Measurements from ENCODE around the gene UTY.
A peak's percentile ranks its signal among the peaks of the same experiment; 100 is the strongest.

Gene UTY

GRCh38 chrY:13415556-13415955 is 64.3 kb downstream of the UTY start:
- DNase-seq (ENCODE audit: low read depth in 2 of 2), result no peak

DNA sequence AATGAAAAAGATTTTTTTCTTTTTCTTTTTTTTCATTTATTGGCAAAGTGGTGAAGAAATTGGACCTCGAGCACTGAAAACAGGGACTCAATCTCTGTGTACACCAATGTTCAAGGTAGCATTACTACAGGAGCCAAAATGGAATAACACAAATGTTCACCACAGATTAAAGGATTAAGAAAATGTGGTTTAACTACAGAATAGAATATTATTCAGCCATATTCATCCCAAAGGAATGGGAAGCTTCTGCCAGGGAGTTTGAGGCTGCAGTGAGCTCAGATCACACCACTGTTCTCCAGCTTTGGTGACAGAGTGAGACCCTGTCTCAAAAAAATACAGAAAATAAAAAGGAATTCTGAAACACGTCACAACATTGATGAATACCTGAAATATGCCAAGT is 81.0 kb downstream of the UTY start:
- no peak for DNase-seq (ENCODE audit: low read depth in 2 of 2)

DNA sequence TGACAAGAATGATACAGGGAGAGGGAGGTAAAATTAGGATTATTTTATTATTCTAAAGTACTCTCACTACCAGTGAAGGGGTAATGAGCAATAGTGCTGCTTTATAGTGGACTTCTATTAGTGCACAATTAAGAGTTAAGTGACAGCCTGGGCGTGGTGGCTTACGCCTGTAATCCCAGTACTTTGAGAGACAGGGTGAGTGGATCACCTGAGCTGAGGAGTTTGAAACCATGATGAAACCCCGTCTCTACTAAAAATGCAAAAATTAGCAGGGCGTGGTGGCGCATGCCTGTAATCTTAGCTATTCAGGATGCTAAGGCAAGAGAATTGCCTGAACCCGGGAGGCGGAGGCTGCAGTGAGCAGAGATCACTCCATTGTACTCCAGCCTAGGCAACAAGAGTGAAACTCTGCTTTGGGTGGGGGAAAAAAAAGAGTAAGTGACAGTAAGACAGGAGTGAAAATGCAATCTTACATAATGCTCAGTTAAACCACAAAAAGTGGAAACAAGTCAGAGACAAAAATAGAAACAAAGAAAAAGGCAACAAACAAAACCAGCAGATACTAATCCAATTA is 98.6 kb downstream of the UTY start:
- no peak for DNase-seq (ENCODE audit: low read depth in 2 of 2)

DNA sequence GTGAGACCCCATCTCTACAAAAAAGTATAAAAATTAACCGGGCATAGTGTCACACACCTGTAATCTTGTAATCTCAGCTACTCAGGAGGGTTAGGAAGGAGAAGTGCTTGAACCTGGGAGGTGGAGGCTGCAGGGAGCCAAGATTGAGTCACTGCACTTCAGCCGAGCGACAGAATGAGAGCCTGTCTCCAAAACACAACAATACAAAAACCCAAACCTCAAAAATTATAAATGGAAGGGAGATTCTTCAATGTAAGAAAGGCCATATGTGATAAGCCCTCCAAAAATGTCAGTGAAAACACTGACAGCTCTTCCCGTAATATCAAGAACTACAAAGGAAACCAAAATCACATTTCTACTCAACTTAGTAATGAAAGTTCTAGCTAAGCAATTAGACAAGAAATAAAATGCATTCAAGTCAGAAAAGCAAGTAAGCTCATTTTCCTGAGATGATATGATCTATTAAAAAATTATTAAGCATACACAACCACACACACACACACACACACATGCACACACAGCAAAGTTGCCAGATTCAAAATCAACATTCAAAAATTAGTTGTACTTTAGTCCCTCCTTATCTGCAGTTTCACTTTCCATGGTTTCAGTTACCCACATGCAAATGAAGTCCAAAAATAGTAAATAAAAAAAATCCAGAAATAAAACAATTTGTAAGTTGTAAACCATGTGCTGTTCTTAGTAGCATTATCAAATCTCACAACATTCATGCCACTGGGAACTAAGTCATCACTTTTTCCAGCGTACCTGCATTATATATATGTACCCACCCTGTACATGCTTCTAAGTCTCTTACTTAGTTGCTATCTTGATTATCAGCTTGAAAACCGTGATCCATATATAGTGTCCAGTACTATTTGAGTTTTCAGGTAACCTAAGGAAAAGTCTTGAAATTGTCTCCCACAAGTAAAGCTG is 108.7 kb downstream of the UTY start:
- DNase-seq (ENCODE audit: low read depth in 2 of 2), result no peak

- DNase-seq (ENCODE audit: low read depth in 2 of 2), result no peak
Measured at GRCh38 chrY:13370245-13370644, 109.6 kb downstream of the UTY start.

DNA sequence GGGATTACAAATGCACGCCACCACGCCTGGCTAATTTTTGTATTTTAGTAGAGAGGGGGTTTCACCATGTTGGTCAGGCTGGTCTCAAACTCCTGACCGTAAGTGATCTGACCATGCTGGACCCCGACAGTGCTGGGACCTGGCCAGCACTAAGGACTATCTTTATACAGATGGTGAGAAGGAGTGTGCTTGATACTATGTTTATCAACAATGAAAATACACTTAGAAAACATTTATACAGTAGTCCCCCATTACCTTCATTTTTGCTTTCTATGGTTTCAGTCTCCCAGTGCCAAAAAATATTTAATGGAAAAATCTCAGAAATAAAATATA is 111.4 kb downstream of the UTY start:
- no peak for DNase-seq (ENCODE audit: low read depth in 2 of 2)

- DNase-seq (ENCODE audit: low read depth in 2 of 2), result no peak
Measured at GRCh38 chrY:13363641-13364040, 116.2 kb downstream of the UTY start.

GRCh38 chrY:13362662-13363061 is 117.2 kb downstream of the UTY start:
- no peak for DNase-seq (ENCODE audit: low read depth in 2 of 2)

- no peak for DNase-seq (ENCODE audit: low read depth in 2 of 2)
Measured at GRCh38 chrY:13361656-13362636, 117.9 kb downstream of the UTY start.

GRCh38 chrY:13351443-13351842 is 128.4 kb downstream of the UTY start:
- no peak for DNase-seq (ENCODE audit: low read depth in 2 of 2)

DNA sequence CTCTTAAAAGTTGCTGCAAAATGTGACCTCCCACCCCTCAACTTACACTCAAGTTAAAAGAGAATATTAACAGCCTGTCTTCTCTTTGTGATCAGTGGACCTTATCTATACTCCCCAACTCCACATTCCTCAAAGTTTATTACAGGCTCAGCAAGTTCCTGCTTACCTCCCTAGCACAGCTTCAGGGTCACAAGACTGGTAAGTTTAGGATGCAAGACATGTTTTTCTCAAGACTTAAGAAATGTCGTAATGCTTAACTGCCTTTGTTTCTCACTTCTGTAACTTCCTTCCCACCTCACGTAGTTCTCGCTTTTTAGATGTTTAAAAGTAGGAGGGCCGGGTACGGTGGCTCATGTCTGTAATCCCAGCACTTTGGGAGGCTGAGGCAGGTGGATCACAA is 132.7 kb downstream of the UTY start:
- no peak for DNase-seq (ENCODE audit: low read depth in 2 of 2)

GRCh38 chrY:13345549-13345948 is 134.3 kb downstream of the UTY start:
- no peak for DNase-seq (ENCODE audit: low read depth in 2 of 2)

DNA sequence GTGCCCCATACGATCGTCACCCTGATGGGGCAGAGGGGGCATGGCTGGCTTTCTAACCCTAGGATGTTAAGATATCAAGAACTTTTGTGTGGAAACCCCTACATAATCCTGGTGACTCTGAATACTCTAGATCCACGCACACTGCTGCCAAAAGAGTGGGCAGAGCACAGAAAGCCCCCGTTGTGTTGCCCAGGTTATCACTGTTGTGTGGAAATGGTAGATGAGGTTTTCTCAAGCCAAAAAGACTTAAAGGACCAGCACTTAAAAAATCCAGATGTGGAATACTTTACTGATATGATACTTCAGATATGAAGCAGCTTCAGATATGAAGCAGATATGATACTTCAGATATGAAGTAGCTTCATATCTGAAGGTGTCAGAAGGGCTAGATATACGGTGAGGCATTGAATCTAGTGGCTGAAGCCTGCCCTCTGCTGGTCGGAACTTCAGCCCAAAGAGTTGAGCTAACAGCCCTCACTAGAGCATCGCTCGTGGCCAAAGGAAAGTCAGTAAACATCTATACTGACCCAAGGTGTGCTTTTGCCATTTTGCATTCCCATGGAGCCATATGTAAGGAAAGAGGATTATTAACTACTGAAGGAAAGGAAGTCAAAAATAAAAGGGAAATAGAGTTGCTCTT is 136.4 kb downstream of the UTY start:
- DNase-seq (ENCODE audit: low read depth in 2 of 2), result peak in 1 of 2 donors; percentile 33

GRCh38 chrY:13339939-13340338 is 139.9 kb downstream of the UTY start:
- DNase-seq (ENCODE audit: low read depth in 2 of 2), result no peak

- DNase-seq (ENCODE audit: low read depth in 2 of 2), result no peak
Measured at GRCh38 chrY:13339381-13339780, 140.5 kb downstream of the UTY start.

GRCh38 chrY:13338711-13339110 is 141.1 kb downstream of the UTY start:
- no peak for DNase-seq (ENCODE audit: low read depth in 2 of 2)

DNA sequence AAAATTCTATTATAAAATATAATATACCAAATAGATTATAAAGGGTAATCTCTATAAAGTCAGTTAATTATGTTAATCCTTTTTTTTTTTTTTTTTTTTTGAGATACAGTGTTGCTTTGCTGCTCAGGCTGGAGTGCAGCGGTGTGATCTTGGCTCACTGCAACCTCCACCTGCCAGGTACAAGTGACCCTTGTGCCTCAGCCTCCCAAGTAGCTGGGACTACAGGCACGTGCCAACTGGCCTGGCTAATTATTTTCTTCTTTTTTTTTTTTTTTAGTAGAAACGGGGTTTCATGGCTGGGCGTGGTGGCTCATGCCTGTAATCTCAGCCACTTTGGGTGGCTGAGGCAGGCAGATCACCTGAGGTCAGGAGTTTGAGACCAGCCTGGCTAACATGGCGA is 141.9 kb downstream of the UTY start:
- DNase-seq (ENCODE audit: low read depth in 2 of 2), result no peak

DNA sequence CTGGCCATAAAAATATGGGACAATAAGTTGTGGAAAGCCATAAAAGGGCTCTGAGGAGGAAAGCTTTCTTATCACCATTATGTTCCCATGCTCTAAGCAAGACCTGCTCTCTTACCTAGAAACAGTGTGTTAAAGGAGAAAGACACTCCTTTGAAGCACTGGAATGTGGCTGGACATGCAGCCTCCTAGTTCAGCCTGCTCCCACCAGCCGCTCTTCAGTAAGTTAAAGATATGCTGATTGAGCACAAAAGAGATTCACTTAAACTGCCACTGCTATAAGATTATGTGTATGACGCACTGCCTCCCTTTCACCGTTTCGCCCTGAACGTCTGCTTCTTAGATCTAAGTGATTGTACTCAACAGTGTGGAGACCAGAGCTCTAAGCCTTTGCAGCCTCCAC is 146.0 kb downstream of the UTY start:
- DNase-seq (ENCODE audit: low read depth in 2 of 2), result no peak

DNA sequence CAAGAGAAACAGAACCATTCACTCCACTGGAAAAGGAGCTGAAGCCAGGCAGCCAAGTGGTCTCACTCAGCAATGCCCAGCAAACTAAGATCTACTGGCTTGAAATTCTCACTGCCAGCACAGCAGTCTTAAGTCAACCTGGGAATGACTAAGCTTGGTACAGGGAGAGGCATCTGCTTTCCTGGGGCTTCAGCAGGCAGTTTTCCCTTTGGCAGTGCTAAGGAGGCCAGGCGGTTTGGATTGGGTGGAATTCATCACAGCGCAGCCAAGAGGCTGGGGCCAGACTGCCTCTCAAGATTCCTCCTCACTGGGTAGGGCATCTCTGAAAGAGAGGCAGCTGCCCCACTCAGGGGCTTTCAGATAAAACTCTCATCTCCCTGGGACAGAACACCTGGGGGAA is 149.2 kb downstream of the UTY start:
- no peak for DNase-seq (ENCODE audit: low read depth in 2 of 2)

DNA sequence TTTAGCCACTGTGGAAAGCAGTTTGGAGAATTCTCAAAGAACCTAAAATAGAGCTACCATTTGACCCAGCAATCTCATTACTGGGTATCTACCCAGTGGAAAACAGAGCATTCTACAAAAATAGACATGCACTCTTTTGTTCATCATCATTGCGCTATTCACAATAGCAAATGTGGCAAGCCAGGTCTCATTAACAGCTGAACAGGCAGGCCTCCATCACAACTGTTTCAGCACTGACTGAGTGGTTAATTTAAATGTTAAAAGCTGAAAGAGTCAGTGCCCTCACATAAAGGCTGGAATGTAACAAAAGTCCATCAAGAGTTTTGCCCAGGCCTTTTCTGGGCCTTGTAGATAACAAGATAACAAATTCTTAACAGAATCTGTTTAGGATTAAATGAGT is 166.9 kb downstream of the UTY start:
- no peak for DNase-seq (ENCODE audit: low read depth in 2 of 2)

GRCh38 chrY:13307959-13308358 is 171.9 kb downstream of the UTY start:
- no peak for DNase-seq (ENCODE audit: low read depth in 2 of 2)

GRCh38 chrY:13300795-13301194 is 179.0 kb downstream of the UTY start:
- no peak for DNase-seq (ENCODE audit: low read depth in 2 of 2)
